Vagina (tissue), 2 donors: ENCODE results near the gene SULT2B1.

Experiments
- POLR2A ChIP-seq, 2 donors: fragments of 450-650 bp; IDR thresholded peaks; one replicate each; pipeline ENCODE4 v1.6.1; 2017; ENCODE audit warnings: antibody characterized with exemption in 2 of 2, mild to moderate bottlenecking in 2 of 2, moderate library complexity in 2 of 2
- TF ChIP-seq, protein P1 (sequence below), 3 experiments: fragments of 450-650 bp in 2 of 3; fragments of 200-600 bp in 1 of 3; sonication (generic) in 1 of 3; IDR thresholded peaks; one replicate each; pipeline ENCODE4 v1.5.1; 2017 to 2019; ENCODE audit warnings: antibody characterized with exemption in 3 of 3, mild to moderate bottlenecking in 2 of 3, moderate library complexity in 2 of 3

DNA sequence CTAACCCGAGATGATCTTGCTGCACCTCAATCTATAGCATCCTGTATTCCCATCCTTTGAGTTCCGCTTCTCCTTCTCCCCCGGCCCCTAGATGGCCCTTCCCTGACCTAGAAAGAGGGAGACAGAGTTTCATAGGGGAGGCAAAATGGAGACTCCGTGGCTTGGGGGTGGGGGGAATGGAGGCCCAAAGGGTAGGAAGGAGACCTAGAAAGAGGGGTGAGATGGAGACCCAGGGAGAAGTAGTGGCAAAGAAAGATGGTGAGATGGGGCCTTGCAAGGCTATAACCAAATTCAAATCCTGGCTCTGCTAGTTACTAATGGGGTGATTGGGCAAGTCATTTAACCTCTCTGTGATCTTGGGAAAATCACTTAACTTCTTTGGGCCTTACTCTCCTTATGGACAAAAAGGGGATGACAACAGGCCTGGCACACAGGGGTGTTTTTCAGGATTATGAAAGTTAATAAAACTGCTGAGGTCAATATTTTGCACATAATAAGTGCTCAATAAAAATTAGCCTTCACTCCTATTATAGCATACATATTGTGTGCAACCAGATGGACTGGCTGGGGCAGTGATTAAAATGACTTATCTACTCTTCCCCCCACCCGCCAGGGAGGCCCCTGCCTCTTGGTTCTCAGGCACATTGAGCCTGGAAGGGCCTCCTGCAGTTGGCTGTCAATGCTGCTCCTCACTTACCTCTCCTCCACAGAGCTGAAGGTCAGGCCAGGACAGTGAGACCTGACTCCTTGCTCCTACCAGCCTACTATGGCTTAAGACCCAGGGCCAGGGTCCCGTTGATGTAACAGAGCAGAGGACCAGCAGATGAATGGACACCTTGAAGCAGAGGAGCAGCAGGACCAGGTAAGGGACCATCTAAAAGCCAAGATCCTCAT is 68.0 kb downstream of the SULT2B1 start:
- no peak for TF ChIP-seq POLR2A (IDR thresholded peaks at IDR 0.05)
- TF ChIP-seq, protein P1, sequence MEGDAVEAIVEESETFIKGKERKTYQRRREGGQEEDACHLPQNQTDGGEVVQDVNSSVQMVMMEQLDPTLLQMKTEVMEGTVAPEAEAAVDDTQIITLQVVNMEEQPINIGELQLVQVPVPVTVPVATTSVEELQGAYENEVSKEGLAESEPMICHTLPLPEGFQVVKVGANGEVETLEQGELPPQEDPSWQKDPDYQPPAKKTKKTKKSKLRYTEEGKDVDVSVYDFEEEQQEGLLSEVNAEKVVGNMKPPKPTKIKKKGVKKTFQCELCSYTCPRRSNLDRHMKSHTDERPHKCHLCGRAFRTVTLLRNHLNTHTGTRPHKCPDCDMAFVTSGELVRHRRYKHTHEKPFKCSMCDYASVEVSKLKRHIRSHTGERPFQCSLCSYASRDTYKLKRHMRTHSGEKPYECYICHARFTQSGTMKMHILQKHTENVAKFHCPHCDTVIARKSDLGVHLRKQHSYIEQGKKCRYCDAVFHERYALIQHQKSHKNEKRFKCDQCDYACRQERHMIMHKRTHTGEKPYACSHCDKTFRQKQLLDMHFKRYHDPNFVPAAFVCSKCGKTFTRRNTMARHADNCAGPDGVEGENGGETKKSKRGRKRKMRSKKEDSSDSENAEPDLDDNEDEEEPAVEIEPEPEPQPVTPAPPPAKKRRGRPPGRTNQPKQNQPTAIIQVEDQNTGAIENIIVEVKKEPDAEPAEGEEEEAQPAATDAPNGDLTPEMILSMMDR (IDR thresholded peaks at IDR 0.05), result no peak
